Activated CD8-positive, alpha-beta memory T cell treated with anti-CD3 and anti-CD28 coated beads for 4 hours (primary cell): ENCODE measurements around the gene CAMLG.

Source experiments
- DNase-seq, 2 donors: peaks; one replicate each; pipeline ENCODE4 v3.0.0-alpha.2; 2020; ENCODE audit warnings: low read depth in 2 of 2

Gene CAMLG

DNA sequence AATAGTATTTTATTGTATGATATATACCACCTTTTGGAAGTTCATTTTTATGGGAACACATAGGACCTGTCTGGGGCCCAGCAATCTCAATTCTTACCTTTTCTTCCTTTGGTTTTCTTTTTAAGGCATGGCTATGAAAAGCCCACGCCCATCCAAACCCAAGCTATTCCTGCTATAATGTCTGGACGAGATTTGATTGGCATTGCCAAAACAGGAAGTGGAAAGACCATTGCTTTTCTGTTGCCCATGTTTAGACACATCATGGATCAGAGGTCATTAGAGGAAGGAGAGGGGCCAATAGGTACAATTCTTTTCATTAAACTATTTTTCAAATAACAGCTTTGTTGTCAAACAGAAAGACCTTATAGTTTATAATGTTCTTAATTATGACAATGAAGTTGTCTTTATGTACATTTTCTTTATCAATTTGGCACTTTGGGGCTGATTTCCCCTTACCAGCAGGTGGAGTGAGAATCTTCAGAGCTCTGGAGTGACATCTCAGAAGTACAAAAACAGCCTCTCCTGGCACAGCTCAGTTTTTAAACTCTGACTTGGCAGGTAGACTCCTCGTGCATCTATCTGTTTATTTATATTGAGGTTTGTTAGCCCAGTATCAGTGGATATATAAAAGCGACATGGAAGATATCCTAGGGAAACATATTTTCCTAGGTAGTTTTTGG is 46.0 kb downstream of the CAMLG start:
- no peak for DNase-seq

DNA sequence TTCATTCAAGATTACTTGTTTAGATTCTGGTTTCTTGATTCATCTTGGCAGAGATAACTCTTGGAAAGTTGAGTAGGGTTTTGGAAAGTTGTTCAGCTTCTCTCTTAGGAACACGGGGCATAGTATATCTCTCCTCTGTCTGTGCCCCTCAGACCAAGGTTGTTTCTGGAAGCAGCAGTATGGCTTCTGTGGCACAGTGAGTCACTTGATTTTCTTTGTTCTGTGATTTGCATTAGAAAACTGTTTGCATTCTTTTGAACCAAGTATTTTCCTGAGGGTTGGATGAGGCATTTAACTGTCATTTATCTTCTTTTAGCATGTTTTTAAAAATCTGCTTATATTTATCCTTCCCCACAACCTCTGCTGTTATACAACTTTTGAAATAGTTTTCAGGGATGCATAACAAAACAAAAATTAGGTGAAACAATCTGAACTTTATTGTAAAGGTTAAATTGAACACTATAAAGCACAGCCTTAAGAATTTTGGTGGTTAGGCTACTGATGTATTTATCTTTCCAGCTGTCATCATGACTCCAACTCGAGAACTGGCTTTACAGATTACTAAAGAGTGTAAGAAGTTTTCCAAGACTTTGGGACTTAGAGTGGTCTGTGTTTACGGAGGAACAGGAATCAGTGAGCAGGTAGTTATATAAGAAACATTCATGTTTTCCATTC is 46.7 kb downstream of the CAMLG start:
- no peak for DNase-seq

DNA sequence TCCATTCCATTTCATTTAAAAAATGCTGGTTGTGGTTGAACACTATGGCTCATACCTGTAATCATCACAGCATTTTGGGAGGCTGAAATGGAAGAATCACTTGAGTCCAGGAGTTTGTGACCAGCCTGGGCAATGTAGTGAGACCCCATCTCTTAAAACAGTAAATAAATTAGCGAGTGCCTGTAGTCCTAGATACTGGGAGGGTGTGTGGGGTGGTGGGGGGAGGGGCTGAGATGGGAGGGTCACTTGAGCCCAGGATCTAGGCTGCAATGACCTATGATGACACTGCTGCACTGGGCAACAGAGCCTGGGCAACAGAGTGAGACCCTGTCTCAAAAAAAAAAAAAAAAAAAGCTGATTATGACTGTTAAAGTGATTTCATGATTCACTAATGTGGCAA is 49.3 kb downstream of the CAMLG start:
- no peak for DNase-seq

DNA sequence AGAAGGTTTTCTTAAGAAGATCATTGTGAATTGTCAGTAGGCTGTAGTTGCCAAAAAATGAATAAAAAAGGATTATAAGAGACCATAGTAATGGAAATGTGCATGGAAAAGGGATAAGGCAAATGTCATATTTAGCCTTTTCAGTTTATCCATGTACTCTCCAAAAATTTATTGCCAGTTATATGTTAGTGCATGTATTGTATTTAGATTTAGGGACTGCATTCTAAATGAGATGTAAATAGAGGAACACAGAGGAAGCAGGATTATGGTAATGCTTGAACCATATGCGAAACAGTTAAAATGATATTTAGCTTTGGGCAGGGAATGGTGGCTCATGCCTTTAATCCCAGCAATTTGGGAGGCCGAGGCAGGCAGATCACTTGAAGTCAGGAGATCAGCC is 53.2 kb downstream of the CAMLG start:
- no peak for DNase-seq

DNA sequence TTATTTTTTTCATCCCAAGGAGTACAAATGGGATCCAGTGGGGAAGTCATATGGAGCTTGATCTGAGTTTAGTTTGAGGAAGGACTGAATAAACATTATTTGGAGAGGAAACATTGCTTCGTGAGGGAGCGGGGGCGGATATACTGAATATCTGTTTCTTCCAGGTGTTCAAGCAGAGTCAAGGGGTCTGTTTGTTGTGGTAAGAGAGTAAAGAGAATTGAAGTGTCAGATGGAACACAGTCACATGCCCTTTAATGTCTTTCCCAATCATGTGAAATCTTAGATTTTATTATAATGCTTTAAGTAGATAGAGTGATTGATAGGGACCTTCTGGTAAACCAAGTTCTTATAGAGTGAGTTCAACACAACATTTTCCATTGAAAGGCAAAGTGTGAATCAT is 53.9 kb downstream of the CAMLG start:
- no peak for DNase-seq

DNA sequence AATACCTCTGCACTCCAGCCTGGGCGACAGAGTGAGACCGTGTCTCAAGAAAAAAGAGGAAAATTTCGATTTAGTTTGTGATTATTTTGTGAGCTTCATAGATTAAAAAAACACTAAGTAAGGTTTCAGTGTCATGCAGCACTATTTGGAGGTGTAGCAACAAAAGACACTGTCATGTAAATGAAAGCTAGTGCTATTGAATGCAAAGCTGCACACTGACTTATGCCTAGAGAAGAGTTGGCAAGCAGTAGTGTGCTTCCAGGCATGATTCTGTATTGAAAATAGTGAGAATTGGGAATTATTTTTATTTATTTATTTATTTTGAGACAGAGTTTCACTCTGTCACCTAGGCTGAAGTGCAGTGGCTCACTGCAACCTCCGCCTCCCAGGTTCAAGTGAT is 54.8 kb downstream of the CAMLG start:
- DNase-seq: no peak

DNA sequence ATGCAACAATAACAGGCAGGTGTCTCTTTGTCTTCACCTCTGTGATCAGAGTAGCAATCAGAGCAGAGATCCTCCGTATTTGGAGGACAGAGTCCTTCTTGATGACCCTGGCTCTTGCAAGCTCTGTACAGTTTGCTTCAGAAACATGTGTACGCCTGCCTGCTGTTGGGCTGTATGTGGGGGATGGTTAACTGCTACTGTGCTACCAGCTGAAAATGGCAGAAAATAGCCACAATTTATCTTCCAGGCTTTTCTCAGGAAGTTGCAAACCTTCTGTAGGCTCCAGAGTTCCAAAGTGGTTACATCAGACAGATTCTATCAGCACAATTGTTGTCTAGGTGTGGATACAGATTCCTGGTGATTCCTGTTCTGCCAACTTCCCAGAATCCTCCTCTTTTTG is 55.7 kb downstream of the CAMLG start:
- DNase-seq: no peak

DNA sequence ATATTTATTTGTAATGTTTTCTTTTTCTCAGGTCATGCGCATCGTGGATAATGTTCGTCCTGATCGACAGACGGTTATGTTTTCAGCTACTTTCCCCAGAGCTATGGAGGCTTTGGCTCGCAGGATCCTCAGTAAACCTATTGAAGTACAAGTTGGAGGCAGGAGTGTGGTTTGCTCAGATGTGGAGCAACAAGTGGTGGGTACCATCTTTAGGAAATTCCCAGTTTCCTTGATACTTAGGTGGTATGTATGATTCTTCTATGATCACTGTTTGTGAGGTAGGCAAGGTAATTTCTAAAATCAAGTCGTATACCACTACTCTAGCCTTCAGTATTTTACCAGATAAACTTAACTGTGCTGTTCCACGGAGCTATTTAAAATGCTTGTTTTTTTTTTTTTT is 56.5 kb downstream of the CAMLG start:
- no peak for DNase-seq

DNA sequence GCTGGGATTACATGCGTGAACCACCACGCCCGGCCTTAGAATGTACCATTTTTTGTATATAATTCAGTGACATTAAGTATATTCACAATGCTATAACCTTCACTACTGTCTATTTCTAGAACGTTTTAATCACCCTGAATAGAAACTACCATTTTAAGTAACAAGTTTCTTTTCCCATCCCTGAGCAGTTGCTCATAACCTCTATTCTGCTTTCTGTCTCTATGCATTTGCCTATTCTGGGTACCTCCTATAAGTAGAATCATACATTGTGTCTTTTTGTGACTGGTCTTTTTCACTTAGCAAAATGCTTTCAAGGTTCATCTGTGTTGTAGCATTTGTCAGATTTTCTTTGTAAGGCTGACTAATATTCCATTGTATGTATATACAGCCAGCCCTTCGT is 60.1 kb downstream of the CAMLG start:
- DNase-seq: no peak
